ENCODE data around the gene AOX1.

- TF ChIP-seq CTCF (IDR thresholded peaks at IDR 0.05) (no peak), REST (IDR thresholded peaks at IDR 0.05; ENCODE audit: insufficient read depth in 1 of 2, low read depth in 2 of 2, low read length in 1 of 2) (no peak), POLR2AphosphoS5 (IDR thresholded peaks at IDR 0.05; ENCODE audit: low read depth, low read length) (no peak), TCF7L2 (IDR thresholded peaks at IDR 0.05; ENCODE audit: low read depth, low read length) (no peak)
Observed at GRCh38 chr2:200679535-200679934, 93.7 kb downstream of the AOX1 start.

Data from Panc1 (cell line).